SJSA1 (cell line): Measurements from ENCODE around the gene OR10V1. TPM values are rescaled to one million over a fixed set of nuclear protein-coding genes. Genes with fewer than 3 reads are reported as not detected.
A peak's percentile ranks its signal among the peaks of the same experiment; 100 is the strongest.

Source experiments
- DNase-seq, 2 experiments: peaks; one replicate each; pipeline ENCODE4 v3.0.0-alpha.2; 2015 to 2020; ENCODE audit warnings: low spot score in 2 of 2, low read depth in 1 of 2
- H3K27ac ChIP-seq: fragments of 250-450 bp; sonication (Bioruptor Pico); 2 replicates; pipeline ENCODE4 v1.5.1; 2020; ENCODE audit warnings: mild to moderate bottlenecking, moderate library complexity
- H3K27me3 ChIP-seq: fragments of 250-450 bp; sonication (Bioruptor Pico); replicated peaks from 2 replicates; pipeline ENCODE4 v1.5.1; 2020; ENCODE audit warnings: mild to moderate bottlenecking, moderate library complexity
- H3K36me3 ChIP-seq: fragments of 250-450 bp; sonication (Bioruptor Pico); 2 replicates; pipeline ENCODE4 v1.5.1; 2020; ENCODE audit warnings: mild to moderate bottlenecking
- H3K4me1 ChIP-seq: fragments of 250-450 bp; sonication (Bioruptor Pico); replicated peaks from 2 replicates; pipeline ENCODE4 v1.6.1; 2021; ENCODE audit warnings: mild to moderate bottlenecking
- H3K4me3 ChIP-seq: fragments of 250-450 bp; sonication (Bioruptor Pico); 2 replicates; pipeline ENCODE4 v1.5.1; 2020; ENCODE audit warnings: mild to moderate bottlenecking
- H3K9me3 ChIP-seq: fragments of 250-450 bp; sonication (Bioruptor Pico); replicated peaks from 2 replicates; pipeline ENCODE4 v1.5.1; 2020; ENCODE audit warnings: mild to moderate bottlenecking
- total RNA-seq: library from RNA; depleted of rRNA; stranded (reverse); fragments of >200 nt; shearing (Covaris generic); gene quantifications from 2 replicates; pipeline ENCODE4 v1.2.3, GENCODE V29; 2014

OR10V1 gene
- total RNA-seq, 1 experiment from 2014 or later = not detected

GRCh38 chr11:59730896-59731565 lies 17.4 kb upstream of the OR10V1 start:
- peaks cover 3% of the 10 kb centered on the region; the same call in 1 of the 2 replicates for H3K27me3 ChIP-seq
- no peaks in the 10 kb centered on the region for H3K36me3 ChIP-seq
- no peaks in the 10 kb centered on the region for H3K4me1 ChIP-seq
- 0 out of 2 replicates have a peak, but pooled peaks cover 2% of the 10 kb centered on the region for H3K9me3 ChIP-seq
- no peak overlapping the region for H3K4me3 ChIP-seq
- DNase-seq = no peak
- H3K27ac ChIP-seq = no peak overlapping the region

GRCh38 chr11:59729834-59730233 lies 16.2 kb upstream of the OR10V1 start:
- H3K4me1 ChIP-seq = no peaks in the 10 kb centered on the region

GRCh38 chr11:59728913-59729312 lies 15.3 kb upstream of the OR10V1 start:
- Histone ChIP-seq H3K4me3 (no peak overlapping the region), H3K4me1 (no peaks in the 10 kb centered on the region), H3K9me3 (0 out of 2 replicates have a peak, but pooled peaks cover 2% of the 10 kb centered on the region), H3K27ac (no peak overlapping the region), H3K27me3 (peaks cover 10% of the 10 kb centered on the region; the same call in 1 of the 2 replicates), H3K36me3 (no peaks in the 10 kb centered on the region)
- no peak for DNase-seq

More at GRCh38 chr11:59729834-59730233, 16.2 kb upstream of the OR10V1 start:
- H3K4me3 ChIP-seq = no peak overlapping the region
- H3K36me3 ChIP-seq = no peaks in the 10 kb centered on the region
- no peak for DNase-seq
- H3K27me3 ChIP-seq = peaks cover 4% of the 10 kb centered on the region; the same call in 1 of the 2 replicates
- 0 out of 2 replicates have a peak, but pooled peaks cover 2% of the 10 kb centered on the region for H3K9me3 ChIP-seq
- no peak overlapping the region for H3K27ac ChIP-seq

- H3K4me3 ChIP-seq = no peak overlapping the region
- no peak for DNase-seq
- H3K9me3 ChIP-seq = 0 out of 2 replicates have a peak, but pooled peaks cover 2% of the 10 kb centered on the region
- H3K27me3 ChIP-seq = peaks cover 13% of the 10 kb centered on the region; the same call in 1 of the 2 replicates
- H3K4me1 ChIP-seq = no peaks in the 10 kb centered on the region
- no peaks in the 10 kb centered on the region for H3K36me3 ChIP-seq
- H3K27ac ChIP-seq = no peak overlapping the region
Observed at GRCh38 chr11:59728154-59728553, 14.5 kb upstream of the OR10V1 start.

GRCh38 chr11:59727426-59727825 lies 13.8 kb upstream of the OR10V1 start:
- no peak for DNase-seq
- no peaks in the 10 kb centered on the region for H3K36me3 ChIP-seq

GRCh38 chr11:59724066-59724465 lies 10.4 kb upstream of the OR10V1 start:
- H3K9me3 ChIP-seq = no peaks in the 10 kb centered on the region
- no peaks in the 10 kb centered on the region for H3K4me1 ChIP-seq
- no peak overlapping the region for H3K4me3 ChIP-seq
- H3K27ac ChIP-seq = no peak overlapping the region
- peaks cover 25% of the 10 kb centered on the region for H3K27me3 ChIP-seq
- no peaks in the 10 kb centered on the region for H3K36me3 ChIP-seq
- DNase-seq = no peak

More at GRCh38 chr11:59727426-59727825, 13.8 kb upstream of the OR10V1 start:
- Histone ChIP-seq H3K4me1 (no peaks in the 10 kb centered on the region), H3K27me3 (peaks cover 14% of the 10 kb centered on the region), H3K9me3 (0 out of 2 replicates have a peak, but pooled peaks cover 2% of the 10 kb centered on the region), H3K27ac (no peak overlapping the region), H3K4me3 (no peak overlapping the region)

GRCh38 chr11:59719556-59719955 lies 5.9 kb upstream of the OR10V1 start:
- peaks cover 38% of the 10 kb centered on the region for H3K27me3 ChIP-seq
- no peaks in the 10 kb centered on the region for H3K36me3 ChIP-seq
- DNase-seq = no peak
- no peaks in the 10 kb centered on the region for H3K4me1 ChIP-seq
- H3K9me3 ChIP-seq = no peaks in the 10 kb centered on the region
- no peak overlapping the region for H3K4me3 ChIP-seq
- H3K27ac ChIP-seq = no peak overlapping the region

- Histone ChIP-seq H3K27me3 (peaks cover 24% of the 10 kb centered on the region), H3K4me3 (no peak overlapping the region), H3K9me3 (no peaks in the 10 kb centered on the region), H3K27ac (no peak overlapping the region), H3K36me3 (no peaks in the 10 kb centered on the region), H3K4me1 (no peaks in the 10 kb centered on the region)
- no peak for DNase-seq
Observed at GRCh38 chr11:59716051-59716450, 2.4 kb upstream of the OR10V1 start.

GRCh38 chr11:59710136-59710847 lies 3.4 kb downstream of the OR10V1 start:
- no peaks in the 10 kb centered on the region for H3K36me3 ChIP-seq
- H3K27ac ChIP-seq = no peak overlapping the region
- no peak overlapping the region for H3K4me3 ChIP-seq
- DNase-seq = no peak
- H3K27me3 ChIP-seq = no peaks in the 10 kb centered on the region; the same call in 1 of the 2 replicates
- H3K9me3 ChIP-seq = peaks cover 11% of the 10 kb centered on the region; the same call in 1 of the 2 replicates
- peaks cover 33% of the 10 kb centered on the region for H3K4me1 ChIP-seq

GRCh38 chr11:59708537-59708936 lies 5.1 kb downstream of the OR10V1 start:
- Histone ChIP-seq H3K27ac (no peak overlapping the region), H3K4me1 (peaks cover 37% of the 10 kb centered on the region)

GRCh38 chr11:59707371-59707770 lies 6.3 kb downstream of the OR10V1 start:
- peak overlapping the region; percentile 48 for H3K27ac ChIP-seq

More at GRCh38 chr11:59708537-59708936, 5.1 kb downstream of the OR10V1 start:
- Histone ChIP-seq H3K36me3 (no peaks in the 10 kb centered on the region), H3K9me3 (peaks cover 11% of the 10 kb centered on the region; the same call in 1 of the 2 replicates), H3K27me3 (no peaks in the 10 kb centered on the region; the same call in 1 of the 2 replicates), H3K4me3 (no peak overlapping the region)
- DNase-seq = no peak

GRCh38 chr11:59706518-59707285 lies 6.9 kb downstream of the OR10V1 start:
- Histone ChIP-seq H3K27me3 (no peaks in the 10 kb centered on the region; the same call in 1 of the 2 replicates), H3K27ac (peak overlapping the region; percentile 78), H3K4me3 (no peak overlapping the region), H3K4me1 (peaks cover 37% of the 10 kb centered on the region), H3K36me3 (no peaks in the 10 kb centered on the region), H3K9me3 (peaks cover 11% of the 10 kb centered on the region; the same call in 1 of the 2 replicates)
- peak; percentile 59 to 86 for DNase-seq

More at GRCh38 chr11:59707371-59707770, 6.3 kb downstream of the OR10V1 start:
- Histone ChIP-seq H3K4me3 (no peak overlapping the region), H3K27me3 (no peaks in the 10 kb centered on the region; the same call in 1 of the 2 replicates), H3K4me1 (peaks cover 37% of the 10 kb centered on the region), H3K9me3 (peaks cover 11% of the 10 kb centered on the region; the same call in 1 of the 2 replicates), H3K36me3 (no peaks in the 10 kb centered on the region)
- no peak for DNase-seq

GRCh38 chr11:59705294-59705693 lies 8.4 kb downstream of the OR10V1 start:
- H3K27ac ChIP-seq = peak overlapping the region; percentile 78
- DNase-seq = peak in 1 of 2 experiments; percentile 36

More at GRCh38 chr11:59705294-59705693, 8.4 kb downstream of the OR10V1 start:
- Histone ChIP-seq H3K4me3 (no peak overlapping the region), H3K36me3 (no peaks in the 10 kb centered on the region), H3K27me3 (no peaks in the 10 kb centered on the region; the same call in 1 of the 2 replicates), H3K9me3 (peaks cover 11% of the 10 kb centered on the region; the same call in 1 of the 2 replicates), H3K4me1 (peaks cover 37% of the 10 kb centered on the region)
